Gastrocnemius medialis (tissue), 4 donors: ENCODE results near the gene DOK5. TPM values are rescaled to one million over a fixed set of nuclear protein-coding genes. Genes with fewer than 3 reads are reported as not detected.

ENCODE experiments used
- ATAC-seq, 2 donors: fragments of 150-250 bp; one replicate each; pipeline ENCODE4 v1.9.1; 2016
- DNase-seq, 2 donors: peaks; one replicate each; pipeline ENCODE4 v3.0.0-alpha.2; 2019
- H3K27ac ChIP-seq, 4 donors: fragments of 200-600 bp; sonication (generic); 1 replicate in 1 of 4; 2 replicates in 3 of 4; pipeline ENCODE4 v1.5.1; 2016 to 2018; ENCODE audit warnings: mild to moderate bottlenecking in 2 of 4, moderate library complexity in 1 of 4
- H3K27me3 ChIP-seq, 3 donors: fragments of 200-600 bp; sonication (generic) in 2 of 3; 1 replicate in 1 of 3; 2 replicates in 2 of 3; pipeline versions ENCODE4 v1.5.1 to v1.6.0; 2016 to 2019; ENCODE audit warnings: mild to moderate bottlenecking in 1 of 3, moderate library complexity in 1 of 3
- H3K36me3 ChIP-seq, 2 donors: fragments of 200-600 bp; sonication (generic) in 1 of 2; one replicate each; pipeline ENCODE4 v1.5.1; 2017 to 2018
- H3K4me1 ChIP-seq, 2 donors: fragments of 200-600 bp; sonication (generic) in 1 of 2; one replicate each; pipeline ENCODE4 v1.5.1; 2016 to 2017; ENCODE audit warnings: mild to moderate bottlenecking in 2 of 2
- H3K4me3 ChIP-seq, 4 donors: fragments of 200-600 bp; sonication (generic) in 3 of 4; 1 replicate in 1 of 4; 2 replicates in 3 of 4; pipeline ENCODE4 v1.5.1; 2016 to 2019; ENCODE audit warnings: mild to moderate bottlenecking in 2 of 4
- H3K9me3 ChIP-seq, 3 donors: fragments of 200-600 bp; sonication (generic) in 2 of 3; 1 replicate in 1 of 3; 2 replicates in 2 of 3; pipeline ENCODE4 v1.5.1; 2016 to 2019
- POLR2A ChIP-seq, 2 donors: fragments of 450-650 bp; IDR thresholded peaks; one replicate each; pipeline ENCODE4 v1.6.1; 2017; ENCODE audit warnings: antibody characterized with exemption in 2 of 2, mild to moderate bottlenecking in 2 of 2, moderate library complexity in 2 of 2
- in situ Hi-C, 4 donors: fragments of 200-750 bp; cut with MboI; loops; one replicate each; pipeline versions ENCODE4 v1.15.0 to v1.8.0; 2017; ENCODE audit warnings: low sequenced_read_pairs in 4 of 4
- intact Hi-C: fragments of 100-400 bp; cut with DNase I; formaldehyde crosslinking; loops from one replicate; pipeline ENCODE4 v1.15.1; 2023; ENCODE audit warnings: low total_unique reads
- total RNA-seq, 4 donors: library from RNA; depleted of rRNA; stranded (reverse); fragments of >200 nt; gene quantifications; one replicate each; pipeline versions ENCODE4 v1.1.0 to v1.2.3, GENCODE V29; 2016
- TF ChIP-seq, protein P1 (sequence below), 5 experiments: fragments of 450-650 bp in 3 of 5; fragments of 200-600 bp in 2 of 5; sonication (generic) in 2 of 5; IDR thresholded peaks in 4 of 5; conservative IDR thresholded peaks in 1 of 5; 1 replicate in 4 of 5; 2 replicates in 1 of 5; pipeline ENCODE4 v1.5.1; 2016 to 2019; ENCODE audit warnings: antibody characterized with exemption in 5 of 5, mild to moderate bottlenecking in 3 of 5, moderate library complexity in 3 of 5

Gene DOK5
- total RNA-seq, 4 donors from 2014 or later, result 1.2 to 12.7 (median 7.4) TPM

DNA sequence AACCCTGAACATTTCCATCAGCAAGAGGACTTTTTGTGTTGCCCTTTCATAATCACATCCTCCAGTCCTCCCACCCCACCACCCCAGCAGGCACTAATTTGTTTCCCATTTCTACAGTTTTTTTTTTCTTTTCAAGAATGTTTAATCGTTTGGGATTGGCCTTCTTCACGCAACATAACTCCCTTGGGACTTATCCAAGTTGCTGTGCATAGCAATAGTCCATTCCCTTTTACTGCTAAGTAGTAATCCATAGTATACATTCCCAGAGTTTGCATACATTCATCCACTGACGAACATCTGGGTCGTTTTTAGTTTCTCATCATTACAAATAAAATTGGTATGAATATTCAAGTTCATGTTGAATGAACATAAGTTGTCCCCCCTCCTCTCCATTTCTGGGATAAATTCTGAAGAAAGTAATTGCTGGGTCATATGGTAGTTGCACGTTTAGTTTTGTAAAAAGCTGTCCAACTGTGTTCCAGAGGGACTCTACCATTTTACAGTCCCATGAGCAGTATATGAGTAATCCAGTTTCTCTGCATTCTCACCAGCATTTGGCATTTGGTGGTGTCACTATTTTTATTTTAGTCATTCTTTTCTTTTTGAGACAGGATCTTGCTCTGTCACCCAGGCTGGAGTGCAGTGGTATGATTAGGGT is 90.8 kb downstream of the DOK5 start:
- H3K27me3 ChIP-seq, result no peaks in the 10 kb centered on the region
- ATAC-seq (no peak), DNase-seq (no peak)
- in situ Hi-C loops (no loop called here), intact Hi-C loops (no loop called here)
- no peaks in the 10 kb centered on the region for H3K9me3 ChIP-seq
- no peak overlapping the region for H3K27ac ChIP-seq
- H3K4me3 ChIP-seq, result no peak overlapping the region
- no peaks in the 10 kb centered on the region for H3K36me3 ChIP-seq
- TF ChIP-seq, protein P1, sequence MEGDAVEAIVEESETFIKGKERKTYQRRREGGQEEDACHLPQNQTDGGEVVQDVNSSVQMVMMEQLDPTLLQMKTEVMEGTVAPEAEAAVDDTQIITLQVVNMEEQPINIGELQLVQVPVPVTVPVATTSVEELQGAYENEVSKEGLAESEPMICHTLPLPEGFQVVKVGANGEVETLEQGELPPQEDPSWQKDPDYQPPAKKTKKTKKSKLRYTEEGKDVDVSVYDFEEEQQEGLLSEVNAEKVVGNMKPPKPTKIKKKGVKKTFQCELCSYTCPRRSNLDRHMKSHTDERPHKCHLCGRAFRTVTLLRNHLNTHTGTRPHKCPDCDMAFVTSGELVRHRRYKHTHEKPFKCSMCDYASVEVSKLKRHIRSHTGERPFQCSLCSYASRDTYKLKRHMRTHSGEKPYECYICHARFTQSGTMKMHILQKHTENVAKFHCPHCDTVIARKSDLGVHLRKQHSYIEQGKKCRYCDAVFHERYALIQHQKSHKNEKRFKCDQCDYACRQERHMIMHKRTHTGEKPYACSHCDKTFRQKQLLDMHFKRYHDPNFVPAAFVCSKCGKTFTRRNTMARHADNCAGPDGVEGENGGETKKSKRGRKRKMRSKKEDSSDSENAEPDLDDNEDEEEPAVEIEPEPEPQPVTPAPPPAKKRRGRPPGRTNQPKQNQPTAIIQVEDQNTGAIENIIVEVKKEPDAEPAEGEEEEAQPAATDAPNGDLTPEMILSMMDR (IDR thresholded peaks at IDR 0.05 in 4 of 5, conservative IDR thresholded peaks at IDR 0.05 in 1 of 5), result no peak
- TF ChIP-seq POLR2A (IDR thresholded peaks at IDR 0.05), result no peak
- peaks cover 6 to 12% of the 10 kb centered on the region in 2 donors for H3K4me1 ChIP-seq

DNA sequence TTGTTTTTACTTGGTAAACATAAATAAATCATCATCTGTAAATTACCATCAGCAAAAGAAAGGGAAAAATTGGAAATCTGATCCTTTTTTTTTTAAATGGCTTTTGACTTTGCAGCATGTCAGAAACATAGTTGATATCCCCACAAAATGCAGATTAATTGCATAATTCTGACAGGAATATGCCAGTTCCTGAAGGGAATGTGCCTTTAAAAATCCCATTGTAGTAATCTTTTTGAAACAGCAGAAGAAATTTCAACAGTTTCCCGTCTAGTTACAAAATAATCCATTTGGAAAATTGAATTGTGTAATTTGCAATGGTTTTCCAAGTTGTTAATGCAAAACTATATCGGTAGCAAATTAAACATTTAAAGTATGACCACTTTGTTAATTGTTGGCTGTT is 95.2 kb downstream of the DOK5 start:
- DNase-seq, result no peak
- no peaks in the 10 kb centered on the region for H3K9me3 ChIP-seq
- TF ChIP-seq, protein P1 (IDR thresholded peaks at IDR 0.05 in 4 of 5, conservative IDR thresholded peaks at IDR 0.05 in 1 of 5), result no peak
- no peak for TF ChIP-seq POLR2A (IDR thresholded peaks at IDR 0.05)
- H3K27me3 ChIP-seq, result no peaks in the 10 kb centered on the region
- in situ Hi-C loops (no loop called here), intact Hi-C loops (no loop called here)
- no peak overlapping the region for H3K4me3 ChIP-seq
- H3K4me1 ChIP-seq, result peaks cover 6 to 13% of the 10 kb centered on the region in 2 donors
- no peak overlapping the region for H3K27ac ChIP-seq
- no peak for ATAC-seq
- H3K36me3 ChIP-seq, result no peaks in the 10 kb centered on the region

DNA sequence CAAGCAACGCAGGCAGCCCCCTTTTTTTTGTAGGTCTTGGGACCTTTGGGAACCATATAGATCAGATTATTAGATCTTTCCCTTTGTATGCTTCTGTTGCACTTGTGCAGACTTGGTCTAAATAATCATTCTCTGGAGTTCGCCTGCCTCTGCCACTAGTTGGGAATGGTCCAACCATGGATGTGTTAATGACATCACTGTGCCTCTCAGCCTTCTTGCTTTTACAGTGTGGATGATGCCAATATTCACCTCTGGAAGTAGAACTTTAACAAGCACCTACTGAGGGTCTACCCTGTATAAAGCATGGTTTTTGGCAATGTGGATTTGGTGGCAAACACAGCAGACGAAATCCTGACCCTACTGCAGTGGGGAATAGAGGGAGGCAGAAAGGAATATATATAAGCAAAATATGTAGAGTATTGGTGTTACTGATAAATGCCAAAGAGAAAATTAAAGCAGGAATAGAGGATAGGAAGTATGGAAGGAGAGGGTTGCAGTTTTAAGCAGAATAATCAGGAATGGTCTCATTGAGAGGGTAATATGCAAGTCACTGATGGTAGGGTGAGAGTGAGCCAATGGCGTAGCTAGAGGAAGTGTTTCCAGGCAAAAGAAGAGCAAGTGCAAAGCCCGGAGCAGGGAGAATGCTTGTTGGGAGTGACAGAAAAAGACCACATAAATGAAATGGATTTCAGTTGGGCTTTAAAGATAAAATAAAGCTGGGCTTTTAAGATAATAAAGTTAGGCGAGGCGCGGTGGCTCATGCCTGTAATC is 97.5 kb downstream of the DOK5 start:
- DNase-seq, result no peak
- H3K27ac ChIP-seq, result no peak overlapping the region
- H3K27me3 ChIP-seq, result no peaks in the 10 kb centered on the region
- TF ChIP-seq, protein P1 (IDR thresholded peaks at IDR 0.05 in 4 of 5, conservative IDR thresholded peaks at IDR 0.05 in 1 of 5), result no peak
- no peak for TF ChIP-seq POLR2A (IDR thresholded peaks at IDR 0.05)
- in situ Hi-C loops (no loop called here), intact Hi-C loops (no loop called here)
- H3K4me3 ChIP-seq, result no peak overlapping the region
- H3K9me3 ChIP-seq, result no peaks in the 10 kb centered on the region
- ATAC-seq, result no peak
- H3K36me3 ChIP-seq, result no peaks in the 10 kb centered on the region
- peaks cover 6 to 18% of the 10 kb centered on the region in 2 donors for H3K4me1 ChIP-seq

DNA sequence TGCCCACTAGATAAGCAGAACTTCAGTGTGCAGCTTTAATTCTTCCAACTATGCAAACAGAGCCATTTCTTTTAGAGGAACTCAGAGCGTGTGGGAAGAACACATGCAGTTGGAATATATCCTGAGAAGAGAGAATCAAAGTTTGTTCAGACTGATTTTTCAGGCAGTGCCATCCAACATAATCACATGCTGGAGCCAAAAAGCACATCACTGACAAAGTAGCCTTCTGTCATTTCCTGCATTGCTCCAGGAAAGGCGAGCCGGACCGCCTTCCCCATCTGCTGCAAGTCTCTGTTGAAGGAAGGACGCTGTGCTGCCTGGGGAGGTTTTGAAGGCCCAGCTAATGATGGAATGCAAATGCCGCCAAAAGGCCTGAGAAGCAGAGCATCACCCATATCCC is 98.4 kb downstream of the DOK5 start:
- TF ChIP-seq POLR2A (IDR thresholded peaks at IDR 0.05), result no peak
- TF ChIP-seq, protein P1 (IDR thresholded peaks at IDR 0.05 in 4 of 5, conservative IDR thresholded peaks at IDR 0.05 in 1 of 5), result no peak
- DNase-seq (no peak), ATAC-seq (no peak)
- Histone ChIP-seq H3K27ac (no peak overlapping the region), H3K36me3 (no peaks in the 10 kb centered on the region), H3K4me1 (peaks cover 10 to 23% of the 10 kb centered on the region in 2 donors), H3K27me3 (no peaks in the 10 kb centered on the region), H3K4me3 (no peak overlapping the region), H3K9me3 (no peaks in the 10 kb centered on the region)
- in situ Hi-C loops (no loop called here), intact Hi-C loops (no loop called here)
